ENCODE results near the gene HSPA12B. TPM values are rescaled to one million over a fixed set of nuclear protein-coding genes. Genes with fewer than 3 reads are reported as not detected.

HSPA12B gene
- total RNA-seq, 1 donor from 2014 or later, result 21.6 TPM

DNA sequence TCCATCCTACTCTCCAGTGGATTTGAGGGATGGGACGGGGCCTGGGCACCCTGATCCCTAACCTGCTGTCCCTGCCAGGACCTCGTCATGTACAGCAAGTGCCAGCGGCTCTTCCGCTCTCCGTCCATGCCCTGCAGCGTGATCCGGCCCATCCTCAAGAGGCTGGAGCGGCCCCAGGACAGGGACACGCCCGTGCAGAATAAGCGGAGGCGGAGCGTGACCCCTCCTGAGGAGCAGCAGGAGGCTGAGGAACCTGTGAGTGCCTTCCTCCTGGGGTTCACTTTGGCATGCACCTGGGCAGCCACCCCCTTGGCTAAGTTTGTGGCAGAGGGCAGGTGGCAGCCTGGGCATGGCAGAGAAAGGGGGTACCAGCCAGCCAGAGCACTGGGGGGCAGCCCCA, 69.4 kb downstream of the HSPA12B start:
- intact Hi-C loops (cut with DNase I), result no loop called here
- peaks cover 0 to 46% of the 10 kb centered on the region in 2 donors for H3K36me3 ChIP-seq
- DNase-seq (ENCODE audit: extremely low spot score in 2 of 2), result no peak
- no peaks in the 10 kb centered on the region for H3K27me3 ChIP-seq
- H3K9me3 ChIP-seq, result no peaks in the 10 kb centered on the region
- TF ChIP-seq, protein P1, sequence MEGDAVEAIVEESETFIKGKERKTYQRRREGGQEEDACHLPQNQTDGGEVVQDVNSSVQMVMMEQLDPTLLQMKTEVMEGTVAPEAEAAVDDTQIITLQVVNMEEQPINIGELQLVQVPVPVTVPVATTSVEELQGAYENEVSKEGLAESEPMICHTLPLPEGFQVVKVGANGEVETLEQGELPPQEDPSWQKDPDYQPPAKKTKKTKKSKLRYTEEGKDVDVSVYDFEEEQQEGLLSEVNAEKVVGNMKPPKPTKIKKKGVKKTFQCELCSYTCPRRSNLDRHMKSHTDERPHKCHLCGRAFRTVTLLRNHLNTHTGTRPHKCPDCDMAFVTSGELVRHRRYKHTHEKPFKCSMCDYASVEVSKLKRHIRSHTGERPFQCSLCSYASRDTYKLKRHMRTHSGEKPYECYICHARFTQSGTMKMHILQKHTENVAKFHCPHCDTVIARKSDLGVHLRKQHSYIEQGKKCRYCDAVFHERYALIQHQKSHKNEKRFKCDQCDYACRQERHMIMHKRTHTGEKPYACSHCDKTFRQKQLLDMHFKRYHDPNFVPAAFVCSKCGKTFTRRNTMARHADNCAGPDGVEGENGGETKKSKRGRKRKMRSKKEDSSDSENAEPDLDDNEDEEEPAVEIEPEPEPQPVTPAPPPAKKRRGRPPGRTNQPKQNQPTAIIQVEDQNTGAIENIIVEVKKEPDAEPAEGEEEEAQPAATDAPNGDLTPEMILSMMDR (IDR thresholded peaks at IDR 0.05), result no peak
- TF ChIP-seq POLR2AphosphoS5 (IDR thresholded peaks at IDR 0.05; ENCODE audit: insufficient read depth in 1 of 2, low read depth in 1 of 2) (no peak), POLR2A (IDR thresholded peaks at IDR 0.05) (no peak)
- peaks cover 56% of the 10 kb centered on the region for H3K4me1 ChIP-seq
- H3K27ac ChIP-seq, result no peak overlapping the region
- no peak overlapping the region for H3K4me3 ChIP-seq

Other genes with a start within 250 kb of the HSPA12B start
- not detected for gene GFRA4, start 69.3 kb upstream of the HSPA12B start, total RNA-seq
- gene ADAM33, start 50.7 kb upstream of the HSPA12B start, total RNA-seq, result 119 TPM
- gene SIGLEC1, start 20.1 kb upstream of the HSPA12B start, total RNA-seq, result 8.8 TPM
- 16.0 TPM for gene ADISSP, start 35.1 kb downstream of the HSPA12B start, total RNA-seq
- not detected for gene SPEF1, start 48.8 kb downstream of the HSPA12B start, total RNA-seq
- gene CENPB, start 54.1 kb downstream of the HSPA12B start, total RNA-seq, result 62.9 TPM
- 26.5 TPM for gene CDC25B, start 63.6 kb downstream of the HSPA12B start, total RNA-seq
- gene AP5S1, start 87.9 kb downstream of the HSPA12B start, total RNA-seq, result 6.1 TPM
- 22.1 TPM for gene MAVS, start 114.1 kb downstream of the HSPA12B start, total RNA-seq
- gene PANK2, start 156.7 kb downstream of the HSPA12B start, total RNA-seq, result 53.5 TPM

Data from vagina (tissue), 2 donors.